Nephron progenitor cell (in vitro differentiated cells): ENCODE measurements around the gene PPM1L.
A peak's percentile ranks its signal among the peaks of the same experiment; 100 is the strongest.
"Not testable (repeated sequence)": the region's sequence is repeated elsewhere in the genome, so short reads cannot be mapped to it uniquely, and the experiment has no call there.

Experiments used
- DNase-seq: peaks from one replicate; pipeline ENCODE4 v3.0.0; 2021
- H3K27ac Mint-ChIP-seq: 2 replicates; pipeline ENCODE4 v1.8.0; 2021; ENCODE audit warnings: mild to moderate bottlenecking, moderate library complexity, mixed read lengths
- H3K27me3 Mint-ChIP-seq: 2 replicates; pipeline ENCODE4 v1.8.0; 2021; ENCODE audit warnings: mild to moderate bottlenecking, low read depth, mixed read lengths; ENCODE audit not compliant: poor library complexity
- H3K36me3 Mint-ChIP-seq: 2 replicates; pipeline ENCODE4 v1.8.0; 2021; ENCODE audit warnings: low read depth, mixed read lengths
- H3K4me1 Mint-ChIP-seq: 2 replicates; pipeline ENCODE4 v1.8.0; 2021; ENCODE audit warnings: mixed read lengths
- H3K4me3 Mint-ChIP-seq: 2 replicates; pipeline ENCODE4 v1.8.0; 2021; ENCODE audit warnings: mild to moderate bottlenecking, moderate library complexity, mixed read lengths
- H3K9me3 Mint-ChIP-seq: 2 replicates; pipeline ENCODE4 v1.8.0; 2021; ENCODE audit warnings: mild to moderate bottlenecking, moderate library complexity, mixed read lengths
- CTCF ChIP-seq: fragments of 200-600 bp; sonication (generic); IDR thresholded peaks from 2 replicates; pipeline ENCODE4 v1.5.0; 2021; ENCODE audit warnings: antibody characterized with exemption

PPM1L gene

DNA sequence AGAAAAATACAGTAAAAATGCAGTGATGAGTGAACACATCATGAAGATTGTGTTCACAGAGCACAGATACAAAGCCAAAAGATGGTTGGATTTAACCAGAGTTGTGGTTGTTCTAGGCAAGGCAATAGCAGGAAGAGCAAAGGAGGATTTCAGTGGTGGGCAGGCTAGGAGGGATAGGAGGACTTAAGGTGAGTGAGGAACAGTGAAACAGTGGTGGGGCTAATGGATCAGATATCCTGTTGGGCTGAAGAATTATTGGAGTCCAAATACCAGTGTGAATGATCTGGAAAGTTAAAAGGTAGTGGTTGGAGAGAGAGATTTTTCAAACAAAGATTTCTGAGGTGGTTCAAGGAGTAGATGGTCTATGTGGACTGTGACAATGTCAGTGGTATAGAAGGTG lies 240.8 kb downstream of the PPM1L start:
- Mint-ChIP-seq H3K4me1 (no peaks in the 10 kb centered on the region), H3K4me3 (no peak overlapping the region), H3K27me3 (peaks cover 4% of the 10 kb centered on the region), H3K9me3 (peaks cover 12% of the 10 kb centered on the region), H3K27ac (no peak overlapping the region), H3K36me3 (peaks cover 18% of the 10 kb centered on the region)
- TF ChIP-seq CTCF = no peak
- no peak for DNase-seq

DNA sequence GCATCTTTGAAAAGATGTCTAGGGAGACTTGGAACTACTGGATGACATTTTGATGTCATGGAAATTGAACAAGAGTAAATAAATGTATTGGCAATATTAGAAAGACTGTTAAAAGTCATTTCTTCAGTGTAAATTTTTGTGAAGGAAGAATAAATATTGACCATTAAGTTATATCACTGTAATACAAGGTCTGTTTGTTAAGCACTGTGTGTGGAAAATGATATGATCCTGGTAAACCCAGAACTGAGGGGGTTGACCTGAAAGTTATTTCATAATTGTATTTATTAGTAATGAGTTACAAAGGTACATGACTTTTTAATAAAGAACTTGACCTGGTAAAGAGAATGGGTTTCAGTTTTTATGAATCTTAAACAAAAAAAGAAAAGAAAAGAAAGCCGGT lies 242.6 kb downstream of the PPM1L start:
- H3K36me3 Mint-ChIP-seq = peaks cover 18% of the 10 kb centered on the region
- peaks cover 4% of the 10 kb centered on the region for H3K27me3 Mint-ChIP-seq
- H3K4me1 Mint-ChIP-seq = no peaks in the 10 kb centered on the region
- H3K27ac Mint-ChIP-seq = no peak overlapping the region
- peaks cover 16% of the 10 kb centered on the region for H3K9me3 Mint-ChIP-seq
- no peak overlapping the region for H3K4me3 Mint-ChIP-seq
- no peak for DNase-seq
- TF ChIP-seq CTCF = no peak

GRCh38 chr3:160999274-160999673 lies 243.2 kb downstream of the PPM1L start:
- no peak overlapping the region for H3K4me3 Mint-ChIP-seq
- no peak for TF ChIP-seq CTCF
- peaks cover 16% of the 10 kb centered on the region for H3K9me3 Mint-ChIP-seq
- H3K27ac Mint-ChIP-seq = no peak overlapping the region
- H3K4me1 Mint-ChIP-seq = no peaks in the 10 kb centered on the region
- H3K27me3 Mint-ChIP-seq = peaks cover 4% of the 10 kb centered on the region
- DNase-seq = no peak
- peaks cover 18% of the 10 kb centered on the region for H3K36me3 Mint-ChIP-seq

DNA sequence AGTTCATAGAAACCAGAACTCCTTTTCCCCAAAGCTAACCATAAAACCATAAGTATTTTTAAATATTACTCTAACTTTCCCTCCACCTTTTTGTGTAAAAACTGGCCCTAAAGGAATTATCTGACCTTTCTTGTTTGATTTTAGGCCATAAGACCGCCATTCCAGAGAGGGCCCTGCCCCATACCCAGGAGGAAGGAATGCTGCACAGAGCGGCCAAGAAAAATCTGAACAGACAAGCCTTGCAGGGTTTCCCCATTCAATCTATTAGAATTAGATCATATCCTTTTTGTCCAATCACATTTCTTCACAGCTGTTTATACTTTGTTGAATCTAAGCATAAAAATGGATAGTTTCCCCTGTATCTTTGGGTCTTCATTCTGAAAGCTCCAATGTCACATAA lies 252.1 kb downstream of the PPM1L start:
- Mint-ChIP-seq H3K27ac (no peak overlapping the region), H3K4me3 (no peak overlapping the region), H3K36me3 (no peaks in the 10 kb centered on the region), H3K27me3 (no peaks in the 10 kb centered on the region), H3K4me1 (no peaks in the 10 kb centered on the region), H3K9me3 (peaks cover 19% of the 10 kb centered on the region)
- TF ChIP-seq CTCF = no peak
- no peak for DNase-seq

DNA sequence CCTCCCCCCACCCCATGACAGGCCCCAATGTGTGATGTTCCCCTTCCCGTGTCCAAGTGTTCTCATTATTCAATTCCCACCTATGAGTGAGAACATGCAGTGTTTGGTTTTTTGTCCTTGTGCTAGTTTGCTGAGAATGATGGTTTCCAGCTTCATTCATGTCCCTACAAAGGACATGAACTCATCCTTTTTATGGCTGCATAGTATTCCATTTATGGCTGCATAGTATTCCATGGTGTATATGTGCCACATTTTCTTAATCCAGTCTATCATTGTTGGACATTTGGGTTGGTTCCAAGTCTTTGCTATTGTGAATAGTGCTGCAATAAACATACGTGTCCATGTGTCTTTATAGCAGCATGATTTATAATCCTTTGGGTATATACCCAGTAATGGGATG lies 254.1 kb downstream of the PPM1L start:
- peaks cover 15% of the 10 kb centered on the region for H3K9me3 Mint-ChIP-seq
- H3K4me1 Mint-ChIP-seq, H3K36me3 Mint-ChIP-seq, H3K4me3 Mint-ChIP-seq, H3K27ac Mint-ChIP-seq, DNase-seq, H3K27me3 Mint-ChIP-seq: not testable (repeated sequence)

DNA sequence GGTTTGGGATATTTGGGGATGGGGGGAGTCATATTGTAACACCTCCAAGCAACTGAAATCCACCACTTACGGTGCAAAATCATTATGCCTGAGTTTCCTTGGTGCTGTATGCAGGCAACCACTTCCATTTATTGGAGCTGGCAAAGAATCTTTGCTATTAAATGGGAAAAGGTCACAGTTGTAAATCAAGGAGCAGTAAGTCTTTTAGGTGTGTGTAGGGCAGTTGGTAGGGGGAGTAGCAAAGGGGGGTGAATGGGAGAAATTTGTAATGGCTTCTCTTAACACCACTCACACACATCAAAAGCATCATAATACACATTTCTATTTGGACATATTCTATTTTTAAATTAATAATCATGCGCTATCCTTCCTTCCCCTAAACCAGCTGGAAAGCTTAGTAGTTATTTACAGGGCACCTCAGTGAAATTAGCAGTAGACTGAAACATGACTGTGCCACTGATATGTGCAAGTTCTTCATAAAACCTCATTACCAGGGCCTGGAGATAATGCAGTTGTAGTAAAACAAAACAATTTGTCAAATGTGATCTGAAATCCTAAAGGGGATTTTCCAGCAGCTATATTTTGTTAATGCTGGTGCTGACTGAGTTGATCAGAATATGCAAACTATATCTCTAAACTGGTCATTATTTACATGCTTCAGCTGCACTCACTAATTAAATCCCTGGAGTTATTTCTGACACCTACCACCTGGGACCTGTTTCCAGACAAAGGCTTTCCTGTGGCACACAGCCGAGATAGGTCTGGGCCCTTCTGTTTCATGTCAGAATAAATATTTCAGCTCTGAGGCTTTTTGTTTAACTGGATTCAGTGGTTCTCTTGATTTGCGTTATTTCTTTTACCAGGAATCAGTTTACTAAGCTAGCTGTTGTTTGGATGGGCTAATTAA lies 259.1 kb downstream of the PPM1L start:
- no peak for TF ChIP-seq CTCF
- Mint-ChIP-seq H3K9me3 (peaks cover 14% of the 10 kb centered on the region), H3K4me3 (no peak overlapping the region), H3K27me3 (no peaks in the 10 kb centered on the region), H3K4me1 (peaks cover 24% of the 10 kb centered on the region), H3K36me3 (no peaks in the 10 kb centered on the region), H3K27ac (peak overlapping the region; percentile 69)
- DNase-seq = no peak
